SK-N-SH treated with all-trans-retinoic acid at 6 μM for 48 hours (cell line): ENCODE results near the gene CCER1.
"Not testable (repeated sequence)": the region's sequence is repeated elsewhere in the genome, so short reads cannot be mapped to it uniquely, and the experiment has no call there.

ENCODE experiments used
- ATAC-seq: fragments of 200-7000 bp; cut with Tn5 transposase; 3 replicates; pipeline ENCODE4 v1.9.1; 2020; ENCODE audit warnings: mild to moderate bottlenecking, moderate library complexity
- ARNTL ChIP-seq: fragments of 450-650 bp; formaldehyde crosslinking; IDR thresholded peaks from 2 replicates; pipeline ENCODE4 v1.5.0; 2020; ENCODE audit warnings: low read depth, mild to moderate bottlenecking, moderate library complexity, borderline replicate concordance
- CREB5 ChIP-seq: fragments of 250-450 bp; sonication (Bioruptor Pico); IDR thresholded peaks from 2 replicates; pipeline ENCODE4 v1.5.1; 2020; ENCODE audit warnings: low read depth, mild to moderate bottlenecking, moderate library complexity
- CSDC2 ChIP-seq: fragments of 250-450 bp; sonication (Bioruptor Pico); IDR thresholded peaks from 2 replicates; pipeline ENCODE4 v1.5.0; 2020; ENCODE audit warnings: mild to moderate bottlenecking, moderate library complexity
- CSRNP3 ChIP-seq: fragments of 250-450 bp; sonication (Bioruptor Pico); IDR thresholded peaks from 2 replicates; pipeline ENCODE4 v1.5.1; 2021; ENCODE audit warnings: mild to moderate bottlenecking, moderate library complexity
- ESRRG ChIP-seq: fragments of 250-450 bp; sonication (Bioruptor Pico); IDR thresholded peaks from 2 replicates; pipeline ENCODE4 v1.6.1; 2021; ENCODE audit warnings: mild to moderate bottlenecking
- GLIS3 ChIP-seq: fragments of 250-450 bp; sonication (Bioruptor Pico); IDR thresholded peaks from 2 replicates; pipeline ENCODE4 v1.5.0; 2020; ENCODE audit warnings: mild to moderate bottlenecking, moderate library complexity
- ISL1 ChIP-seq: fragments of 250-450 bp; sonication (Bioruptor Pico); IDR thresholded peaks from 2 replicates; pipeline ENCODE4 v2.1.2; 2022; ENCODE audit warnings: mild to moderate bottlenecking, moderate library complexity
- OSR1 ChIP-seq: fragments of 250-450 bp; sonication (Bioruptor Pico); IDR thresholded peaks from 2 replicates; pipeline ENCODE4 v1.8.0; 2022; ENCODE audit warnings: moderate library complexity, mild to moderate bottlenecking, inconsistent platforms
- PATZ1 ChIP-seq: fragments of 250-450 bp; sonication (Bioruptor Pico); IDR thresholded peaks from 2 replicates; pipeline ENCODE4 v1.8.0; 2020; ENCODE audit warnings: mild to moderate bottlenecking, moderate library complexity, borderline replicate concordance
- POU6F1 ChIP-seq: fragments of 250-450 bp; sonication (Bioruptor Pico); IDR thresholded peaks from 2 replicates; pipeline ENCODE4 v1.8.0; 2021; ENCODE audit warnings: low read depth, mild to moderate bottlenecking, moderate library complexity, borderline replicate concordance
- PPARA ChIP-seq: fragments of 250-450 bp; sonication (Bioruptor Pico); IDR thresholded peaks from 2 replicates; pipeline ENCODE4 v1.5.0; 2020; ENCODE audit warnings: mild to moderate bottlenecking, borderline replicate concordance
- RARB ChIP-seq: fragments of 250-450 bp; sonication (Bioruptor Pico); IDR thresholded peaks from 2 replicates; pipeline ENCODE4 v1.8.0; 2021; ENCODE audit warnings: mild to moderate bottlenecking, moderate library complexity
- TCF4 ChIP-seq: fragments of 250-450 bp; sonication (Bioruptor Pico); IDR thresholded peaks from 2 replicates; pipeline ENCODE4 v1.8.0; 2021; ENCODE audit warnings: mild to moderate bottlenecking, moderate library complexity, borderline replicate concordance
- TOX ChIP-seq: fragments of 250-450 bp; sonication (Bioruptor Pico); IDR thresholded peaks from 2 replicates; pipeline ENCODE4 v1.8.0; 2021; ENCODE audit warnings: mild to moderate bottlenecking, moderate library complexity, borderline replicate concordance
- TSHZ2 ChIP-seq: fragments of 250-450 bp; sonication (Bioruptor Pico); IDR thresholded peaks from 2 replicates; pipeline ENCODE4 v1.5.0; 2020; ENCODE audit warnings: mild to moderate bottlenecking, moderate library complexity
- ZC3H10 ChIP-seq: fragments of 250-450 bp; sonication (Bioruptor Pico); IDR thresholded peaks from 2 replicates; pipeline ENCODE4 v1.5.1; 2021; ENCODE audit warnings: mild to moderate bottlenecking, moderate library complexity
- ZFP3 ChIP-seq: fragments of 250-450 bp; sonication (Bioruptor Pico); IDR thresholded peaks from 2 replicates; pipeline ENCODE4 v1.5.0; 2020; ENCODE audit warnings: mild to moderate bottlenecking, moderate library complexity
- ZFP30 ChIP-seq: fragments of 450-650 bp; formaldehyde crosslinking; IDR thresholded peaks from 2 replicates; pipeline ENCODE4 v1.5.0; 2022; ENCODE audit warnings: mild to moderate bottlenecking, moderate library complexity
- ZNF565 ChIP-seq: fragments of 450-650 bp; formaldehyde crosslinking; conservative IDR thresholded peaks from 2 replicates; pipeline ENCODE4 v1.5.0; 2020; ENCODE audit warnings: low read depth, mild to moderate bottlenecking, moderate library complexity
- ZNF70 ChIP-seq: fragments of 450-650 bp; formaldehyde crosslinking; IDR thresholded peaks from 2 replicates; pipeline ENCODE4 v1.5.0; 2020; ENCODE audit warnings: mild to moderate bottlenecking, moderate library complexity

Gene CCER1

GRCh38 chr12:90987101-90987500, 32.1 kb upstream of the CCER1 start:
- no peak for ATAC-seq
- TF ChIP-seq ZNF565 (CRISPR knock-in tag) (no peak), ISL1 (CRISPR knock-in tag) (no peak), CREB5 (CRISPR knock-in tag) (no peak), ZC3H10 (CRISPR knock-in tag) (no peak), ZFP3 (CRISPR knock-in tag) (no peak), PPARA (no peak), CSDC2 (CRISPR knock-in tag) (no peak), GLIS3 (no peak), ESRRG (CRISPR knock-in tag) (no peak), PATZ1 (CRISPR knock-in tag) (no peak), ZFP30 (CRISPR knock-in tag) (no peak), OSR1 (CRISPR knock-in tag) (no peak), ARNTL (no peak), POU6F1 (CRISPR knock-in tag) (no peak), RARB (no peak), TOX (CRISPR knock-in tag) (no peak)
- TF ChIP-seq, all 23 proteins: peak for 0

GRCh38 chr12:90985331-90985730, 30.4 kb upstream of the CCER1 start:
- ATAC-seq = not testable (repeated sequence)

GRCh38 chr12:90984114-90984513, 29.1 kb upstream of the CCER1 start:
- TF ChIP-seq TSHZ2 (CRISPR knock-in tag) (no peak), ZFP3 (CRISPR knock-in tag) (no peak), TCF4 (CRISPR knock-in tag) (no peak), ZFP30 (CRISPR knock-in tag) (no peak), ZC3H10 (CRISPR knock-in tag) (no peak), POU6F1 (CRISPR knock-in tag) (no peak), ISL1 (CRISPR knock-in tag) (no peak)

GRCh38 chr12:90982170-90982569, 27.2 kb upstream of the CCER1 start:
- no peak for ATAC-seq
- TF ChIP-seq GLIS3 = no peak
- no peak for TF ChIP-seq ZC3H10 (CRISPR knock-in tag)
- no peak for TF ChIP-seq ISL1 (CRISPR knock-in tag)
- no peak for TF ChIP-seq CSRNP3 (CRISPR knock-in tag)
- no peak for TF ChIP-seq ZNF70 (CRISPR knock-in tag)
- no peak for TF ChIP-seq PPARA
- no peak for TF ChIP-seq ZFP30 (CRISPR knock-in tag)
- no peak for TF ChIP-seq TCF4 (CRISPR knock-in tag)
- no peak for TF ChIP-seq TSHZ2 (CRISPR knock-in tag)
- no peak for TF ChIP-seq CREB5 (CRISPR knock-in tag)

More at GRCh38 chr12:90984114-90984513, 29.1 kb upstream of the CCER1 start:
- no peak for ATAC-seq
